Measurements from ENCODE around the gene RAB35.

DNA sequence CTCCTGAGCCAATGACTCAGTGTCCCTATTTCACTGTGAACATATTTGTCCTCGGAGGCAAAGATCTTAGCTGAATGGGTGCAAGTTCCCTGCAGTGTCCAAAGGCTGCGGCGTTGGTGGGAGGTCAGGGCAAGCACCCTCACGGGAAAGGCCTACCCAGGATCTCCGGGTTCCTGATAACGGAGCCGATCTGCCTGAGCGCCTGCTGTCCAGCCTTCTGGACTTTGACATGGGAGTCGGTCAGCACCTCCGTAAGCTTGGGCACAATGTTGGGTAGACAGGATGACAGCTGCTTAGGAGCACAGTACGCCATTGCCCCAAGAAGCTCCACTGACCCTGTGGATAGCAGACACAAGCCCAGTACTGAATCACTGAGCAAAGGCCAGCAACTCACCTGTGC, 31.5 kb upstream of the RAB35 start:
- TF ChIP-seq POLR2A (IDR thresholded peaks at IDR 0.05): no peak
- TF ChIP-seq, protein P1, sequence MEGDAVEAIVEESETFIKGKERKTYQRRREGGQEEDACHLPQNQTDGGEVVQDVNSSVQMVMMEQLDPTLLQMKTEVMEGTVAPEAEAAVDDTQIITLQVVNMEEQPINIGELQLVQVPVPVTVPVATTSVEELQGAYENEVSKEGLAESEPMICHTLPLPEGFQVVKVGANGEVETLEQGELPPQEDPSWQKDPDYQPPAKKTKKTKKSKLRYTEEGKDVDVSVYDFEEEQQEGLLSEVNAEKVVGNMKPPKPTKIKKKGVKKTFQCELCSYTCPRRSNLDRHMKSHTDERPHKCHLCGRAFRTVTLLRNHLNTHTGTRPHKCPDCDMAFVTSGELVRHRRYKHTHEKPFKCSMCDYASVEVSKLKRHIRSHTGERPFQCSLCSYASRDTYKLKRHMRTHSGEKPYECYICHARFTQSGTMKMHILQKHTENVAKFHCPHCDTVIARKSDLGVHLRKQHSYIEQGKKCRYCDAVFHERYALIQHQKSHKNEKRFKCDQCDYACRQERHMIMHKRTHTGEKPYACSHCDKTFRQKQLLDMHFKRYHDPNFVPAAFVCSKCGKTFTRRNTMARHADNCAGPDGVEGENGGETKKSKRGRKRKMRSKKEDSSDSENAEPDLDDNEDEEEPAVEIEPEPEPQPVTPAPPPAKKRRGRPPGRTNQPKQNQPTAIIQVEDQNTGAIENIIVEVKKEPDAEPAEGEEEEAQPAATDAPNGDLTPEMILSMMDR (IDR thresholded peaks at IDR 0.05): no peak
